HEK293T (cell line): ENCODE results near the gene SERINC1.

ENCODE experiments used
- ELF4 ChIP-seq: fragments of 450-650 bp; IDR thresholded peaks from 2 replicates; pipeline ENCODE4 v1.6.1; 2017; ENCODE audit warnings: antibody characterized with exemption
- PKNOX1 ChIP-seq: fragments of 450-650 bp; IDR thresholded peaks from 2 replicates; pipeline ENCODE4 v1.6.1; 2016

- TF ChIP-seq ELF4 (no peak), PKNOX1 (no peak)
Measured at GRCh38 chr6:122431780-122432179, 39.8 kb downstream of the SERINC1 start.
